ENCODE measurements around the gene SCGN.

DNA sequence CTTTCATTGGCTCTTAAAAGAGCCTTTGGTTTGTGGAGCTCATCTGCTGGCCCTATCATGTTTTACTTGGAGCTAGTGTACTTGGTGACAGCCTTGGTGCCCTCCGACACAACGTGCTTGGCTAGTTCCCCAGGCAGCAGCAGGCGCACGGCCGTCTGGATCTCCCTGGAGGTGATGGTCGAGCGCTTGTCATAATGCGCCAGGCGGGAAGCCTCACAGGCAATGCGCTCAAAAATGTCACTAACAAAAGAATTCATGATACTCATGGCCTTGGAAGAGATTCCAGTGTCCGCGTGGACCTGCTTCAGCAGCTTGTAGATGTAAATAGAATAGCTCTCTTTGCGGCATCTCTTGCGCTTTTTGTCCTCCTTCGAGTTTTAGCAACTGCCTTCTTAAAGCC, 79.7 kb downstream of the SCGN start:
- no peak for TF ChIP-seq POLR2A (IDR thresholded peaks at IDR 0.05; ENCODE audit: low read length)
- no peak for TF ChIP-seq GATA1 (IDR thresholded peaks at IDR 0.05; ENCODE audit: low read depth, low read length)
